Right lobe of liver (tissue), 4 donors: ENCODE results near the gene FAM20C.

ENCODE experiments used
- POLR2A ChIP-seq: fragments of 450-650 bp; IDR thresholded peaks from one replicate; pipeline ENCODE4 v1.6.1; 2017; ENCODE audit warnings: antibody characterized with exemption, mild to moderate bottlenecking
- TF ChIP-seq, protein P1 (sequence below), 4 donors: fragments of 200-600 bp in 3 of 4; fragments of 450-650 bp in 1 of 4; IDR thresholded peaks; one replicate each; pipeline versions ENCODE4 v1.5.1 to v1.8.0; 2016 to 2022; ENCODE audit warnings: antibody characterized with exemption in 4 of 4, mild to moderate bottlenecking in 2 of 4
- donor health status: DM: no; HTN: no; CAD: no.
- donor health status: DM: no; HTN: no; CAD: no.
- donor health status: DM: no; HTN: yes; CAD: no.

DNA sequence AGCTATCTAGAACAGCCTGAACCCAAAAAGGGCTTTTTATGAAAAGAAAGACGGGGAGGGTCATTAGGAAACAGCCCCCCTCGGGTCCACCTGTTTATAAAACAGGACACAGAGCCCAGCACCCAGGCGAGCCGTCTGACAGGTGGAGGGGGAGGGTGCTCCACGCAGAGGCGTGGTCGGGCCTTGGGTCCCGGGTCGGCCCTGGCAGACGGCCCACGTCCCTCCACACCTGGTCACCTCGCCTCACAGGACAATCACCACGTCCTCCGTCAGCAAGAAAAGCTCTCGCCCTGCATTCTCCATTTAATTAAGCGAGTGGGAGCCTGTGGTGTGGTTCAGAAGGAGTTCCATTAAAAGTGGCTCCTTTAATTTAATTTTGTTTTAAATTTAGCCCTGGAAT lies 55.3 kb downstream of the FAM20C start:
- TF ChIP-seq POLR2A = no peak
- TF ChIP-seq, protein P1, sequence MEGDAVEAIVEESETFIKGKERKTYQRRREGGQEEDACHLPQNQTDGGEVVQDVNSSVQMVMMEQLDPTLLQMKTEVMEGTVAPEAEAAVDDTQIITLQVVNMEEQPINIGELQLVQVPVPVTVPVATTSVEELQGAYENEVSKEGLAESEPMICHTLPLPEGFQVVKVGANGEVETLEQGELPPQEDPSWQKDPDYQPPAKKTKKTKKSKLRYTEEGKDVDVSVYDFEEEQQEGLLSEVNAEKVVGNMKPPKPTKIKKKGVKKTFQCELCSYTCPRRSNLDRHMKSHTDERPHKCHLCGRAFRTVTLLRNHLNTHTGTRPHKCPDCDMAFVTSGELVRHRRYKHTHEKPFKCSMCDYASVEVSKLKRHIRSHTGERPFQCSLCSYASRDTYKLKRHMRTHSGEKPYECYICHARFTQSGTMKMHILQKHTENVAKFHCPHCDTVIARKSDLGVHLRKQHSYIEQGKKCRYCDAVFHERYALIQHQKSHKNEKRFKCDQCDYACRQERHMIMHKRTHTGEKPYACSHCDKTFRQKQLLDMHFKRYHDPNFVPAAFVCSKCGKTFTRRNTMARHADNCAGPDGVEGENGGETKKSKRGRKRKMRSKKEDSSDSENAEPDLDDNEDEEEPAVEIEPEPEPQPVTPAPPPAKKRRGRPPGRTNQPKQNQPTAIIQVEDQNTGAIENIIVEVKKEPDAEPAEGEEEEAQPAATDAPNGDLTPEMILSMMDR (IDR thresholded peaks at IDR 0.05) = no peak
